Osteocyte (in vitro differentiated cells): Measurements from ENCODE around the gene GPR160. TPM values are rescaled to one million over a fixed set of nuclear protein-coding genes. Genes with fewer than 3 reads are reported as not detected.

ENCODE experiments used
- DNase-seq: peaks from one replicate; pipeline ENCODE4 v3.0.0; 2021; ENCODE audit warnings: mixed read lengths; ENCODE audit not compliant: unreplicated experiment; ENCODE audit errors: extremely low spot score
- H3K27ac Mint-ChIP-seq: one replicate; pipeline ENCODE4 v1.8.0; 2021; ENCODE audit warnings: mild to moderate bottlenecking, mixed read lengths; ENCODE audit not compliant: unreplicated experiment
- H3K27me3 Mint-ChIP-seq: one replicate; pipeline ENCODE4 v1.8.0; 2021; ENCODE audit warnings: mixed read lengths; ENCODE audit not compliant: unreplicated experiment
- H3K36me3 Mint-ChIP-seq: one replicate; pipeline ENCODE4 v1.8.0; 2021; ENCODE audit warnings: mixed read lengths; ENCODE audit not compliant: unreplicated experiment
- H3K4me1 Mint-ChIP-seq: one replicate; pipeline ENCODE4 v1.8.0; 2021; ENCODE audit warnings: mixed read lengths; ENCODE audit not compliant: unreplicated experiment
- H3K4me3 Mint-ChIP-seq: one replicate; pipeline ENCODE4 v1.8.0; 2021; ENCODE audit warnings: mild to moderate bottlenecking, moderate library complexity, mixed read lengths; ENCODE audit not compliant: unreplicated experiment
- H3K9me3 Mint-ChIP-seq: one replicate; pipeline ENCODE4 v1.8.0; 2021; ENCODE audit warnings: mixed read lengths; ENCODE audit not compliant: unreplicated experiment
- CTCF ChIP-seq: fragments of 200-600 bp; sonication (generic); IDR thresholded peaks from 2 replicates; pipeline ENCODE4 v1.5.0; 2021; ENCODE audit warnings: antibody characterized with exemption, mild to moderate bottlenecking, moderate library complexity
- long read RNA-seq: library from polyadenylated mRNA; unstranded; transcript quantifications from one replicate; pipeline ENCODE4 v2.0.0, GENCODE V29; 2021
- total RNA-seq: library from RNA; stranded (reverse); gene quantifications from 2 replicates; pipeline ENCODE4 v1.2.1, GENCODE V29; 2021

The GPR160 gene
- 0.27 TPM in 1 of 2 replicates, not detected in the other for total RNA-seq
- long read RNA-seq: 0 reads

- DNase-seq: peak; percentile 89
- no peak within 1 kb of the TSS for H3K27ac Mint-ChIP-seq
- peaks cover 55% of the 10 kb centered on the region for H3K27me3 Mint-ChIP-seq
- peaks cover 7% of the 10 kb centered on the region for H3K4me1 Mint-ChIP-seq
- H3K9me3 Mint-ChIP-seq: no peaks in the 10 kb centered on the region
- peak; percentile 80 for TF ChIP-seq CTCF
- H3K36me3 Mint-ChIP-seq: no peaks in the 10 kb centered on the region
- peak within 1 kb of the TSS; percentile 68 for H3K4me3 Mint-ChIP-seq
These were observed at the start of gene GPR160 for GRCh38 chr3:170037463-170038433. GPR160 (plus strand) TSS chr3:170037995; CDS start chr3:170083973, 45,978 bp downstream.

- Mint-ChIP-seq H3K9me3 (no peaks in the 10 kb centered on the region), H3K27me3 (no peaks in the 10 kb centered on the region), H3K36me3 (peaks cover 35% of the 10 kb centered on the region), H3K27ac (no peak overlapping the region), H3K4me1 (no peaks in the 10 kb centered on the region), H3K4me3 (no peak overlapping the region)
- TF ChIP-seq CTCF: no peak
- no peak for DNase-seq
These were observed 47.4 kb upstream of the GPR160 start for GRCh38 chr3:169990431-169990830.

- H3K4me3 Mint-ChIP-seq: no peak overlapping the region
- no peaks in the 10 kb centered on the region for H3K4me1 Mint-ChIP-seq
- H3K9me3 Mint-ChIP-seq: no peaks in the 10 kb centered on the region
- no peak for TF ChIP-seq CTCF
- H3K36me3 Mint-ChIP-seq: peaks cover 36% of the 10 kb centered on the region
- DNase-seq: no peak
- no peaks in the 10 kb centered on the region for H3K27me3 Mint-ChIP-seq
- no peak overlapping the region for H3K27ac Mint-ChIP-seq
These were observed 45.6 kb upstream of the GPR160 start for GRCh38 chr3:169992156-169992555.

- no peak for DNase-seq
- Mint-ChIP-seq H3K27ac (no peak overlapping the region), H3K4me1 (no peaks in the 10 kb centered on the region), H3K4me3 (no peak overlapping the region), H3K9me3 (no peaks in the 10 kb centered on the region), H3K36me3 (peaks cover 36% of the 10 kb centered on the region), H3K27me3 (no peaks in the 10 kb centered on the region)
- TF ChIP-seq CTCF: no peak
These were observed 45.0 kb upstream of the GPR160 start for GRCh38 chr3:169992781-169993180.

GRCh38 chr3:169993761-169994160, 44.0 kb upstream of the GPR160 start:
- no peak for TF ChIP-seq CTCF
- H3K27me3 Mint-ChIP-seq: no peaks in the 10 kb centered on the region
- H3K27ac Mint-ChIP-seq: no peak overlapping the region
- no peak overlapping the region for H3K4me3 Mint-ChIP-seq
- no peaks in the 10 kb centered on the region for H3K4me1 Mint-ChIP-seq
- no peak for DNase-seq
- H3K9me3 Mint-ChIP-seq: no peaks in the 10 kb centered on the region
- H3K36me3 Mint-ChIP-seq: peaks cover 31% of the 10 kb centered on the region
